Dermis blood vessel endothelial cell (primary cell): ENCODE data around the gene MRPS31. TPM values are rescaled to one million over a fixed set of nuclear protein-coding genes. Genes with fewer than 3 reads are reported as not detected.
"Not testable (repeated sequence)": the region's sequence is repeated elsewhere in the genome, so short reads cannot be mapped to it uniquely, and the experiment has no call there.

Experiments
- DNase-seq: peaks from one replicate; pipeline ENCODE4 v3.0.0; 2010
- total RNA-seq: library from RNA; depleted of rRNA; stranded (reverse); fragments of >200 nt; gene quantifications from 2 replicates; pipeline ENCODE4 v1.2.3, GENCODE V29; 2014

The MRPS31 gene
- total RNA-seq, 1 donor from 2014 or later = 17.0 TPM

GRCh38 chr13:40758811-40759210 is 12.2 kb downstream of the MRPS31 start:
- DNase-seq = no peak

- no peak for DNase-seq
Measured at GRCh38 chr13:40756042-40756441, 14.9 kb downstream of the MRPS31 start.

GRCh38 chr13:40755082-40755700 is 15.8 kb downstream of the MRPS31 start:
- DNase-seq = no peak

DNA sequence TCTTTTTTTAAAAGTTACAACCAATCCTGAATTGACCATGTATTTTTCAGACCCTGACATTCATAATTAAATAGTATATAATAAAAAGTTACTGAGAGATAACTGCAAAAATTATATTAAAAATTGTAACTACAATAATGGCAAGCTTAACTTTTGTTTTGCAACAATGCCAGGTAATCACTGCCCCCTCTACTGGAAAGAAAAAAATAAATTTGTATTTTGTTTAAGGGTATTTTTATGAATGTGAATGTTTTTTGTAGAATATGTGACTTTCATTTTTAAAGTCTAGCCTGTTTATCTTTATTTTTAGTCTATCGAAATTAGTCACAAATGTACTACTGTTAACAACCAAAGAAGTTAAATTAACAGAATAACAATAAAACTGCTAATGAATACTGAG is 21.7 kb downstream of the MRPS31 start:
- peak; percentile 15 for DNase-seq

GRCh38 chr13:40735232-40735548 is 35.8 kb downstream of the MRPS31 start:
- DNase-seq = not testable (repeated sequence)

- DNase-seq = not testable (repeated sequence)
Measured at GRCh38 chr13:40734536-40735231, 36.3 kb downstream of the MRPS31 start.

GRCh38 chr13:40732658-40733057 is 38.3 kb downstream of the MRPS31 start:
- no peak for DNase-seq

GRCh38 chr13:40728595-40728994 is 42.4 kb downstream of the MRPS31 start:
- no peak for DNase-seq

- not testable (repeated sequence) for DNase-seq
Measured at GRCh38 chr13:40714433-40714832, 56.6 kb downstream of the MRPS31 start.

GRCh38 chr13:40706439-40706838 is 64.6 kb downstream of the MRPS31 start:
- no peak for DNase-seq

DNA sequence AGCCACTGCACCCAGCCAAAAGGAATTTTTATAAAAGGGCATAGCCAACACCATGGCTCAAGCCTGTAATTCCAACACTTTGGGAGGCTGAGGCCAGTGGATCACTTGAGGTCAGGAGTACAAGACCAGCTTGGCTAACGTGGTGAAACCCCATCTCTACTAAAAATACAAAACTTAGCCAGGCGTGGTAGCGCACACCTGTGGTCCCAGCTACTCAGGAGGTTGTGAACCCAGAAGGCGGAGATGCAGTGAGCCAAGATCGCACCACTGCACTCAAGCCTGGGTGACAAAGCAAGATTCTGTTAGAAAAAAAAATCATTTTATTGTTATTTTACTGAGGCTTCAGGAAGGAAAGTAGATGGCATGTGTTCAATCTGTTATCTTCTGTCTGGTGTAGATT is 73.3 kb downstream of the MRPS31 start:
- DNase-seq = no peak

GRCh38 chr13:40694426-40694825 is 76.6 kb downstream of the MRPS31 start:
- no peak for DNase-seq

GRCh38 chr13:40692946-40693345 is 78.0 kb downstream of the MRPS31 start:
- DNase-seq = peak; percentile 9

GRCh38 chr13:40688781-40689180 is 82.2 kb downstream of the MRPS31 start:
- DNase-seq = no peak

DNA sequence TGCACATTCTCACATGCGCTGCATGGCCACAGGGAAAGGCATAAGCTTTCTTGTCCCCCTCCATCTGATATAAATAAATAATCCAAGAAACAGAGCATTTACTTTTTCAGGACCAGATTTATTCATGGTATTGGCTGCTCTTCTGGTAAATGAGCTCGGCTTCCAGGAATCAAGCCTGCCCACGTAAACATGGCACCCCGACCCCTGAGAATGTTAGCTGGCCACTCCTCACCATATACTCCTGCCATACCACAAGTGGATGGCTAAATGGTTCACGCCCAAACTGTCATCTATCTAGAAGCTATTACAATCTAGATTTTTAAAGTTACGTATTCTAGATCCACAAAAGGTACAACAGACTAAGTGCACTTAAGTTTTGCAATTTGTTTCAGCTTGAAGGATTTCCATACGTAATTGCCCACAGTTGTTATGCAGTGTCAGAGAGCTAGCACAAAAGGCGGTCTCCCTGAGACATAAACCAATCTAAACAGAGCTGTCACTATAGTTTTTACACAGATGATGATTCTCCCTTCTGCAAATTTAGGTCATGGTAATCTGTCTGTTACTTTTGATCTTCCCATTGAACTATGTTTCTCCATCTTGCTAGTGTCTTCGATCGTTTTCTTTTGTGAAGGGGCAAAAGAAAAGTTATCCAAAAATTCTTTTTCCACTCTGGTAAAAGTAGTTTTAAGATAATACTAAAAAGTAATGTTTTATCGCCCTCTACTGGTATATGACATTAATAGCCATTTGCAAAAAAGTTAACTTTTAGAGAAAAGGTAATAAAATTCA is 88.3 kb downstream of the MRPS31 start:
- DNase-seq = peak; percentile 52

DNA sequence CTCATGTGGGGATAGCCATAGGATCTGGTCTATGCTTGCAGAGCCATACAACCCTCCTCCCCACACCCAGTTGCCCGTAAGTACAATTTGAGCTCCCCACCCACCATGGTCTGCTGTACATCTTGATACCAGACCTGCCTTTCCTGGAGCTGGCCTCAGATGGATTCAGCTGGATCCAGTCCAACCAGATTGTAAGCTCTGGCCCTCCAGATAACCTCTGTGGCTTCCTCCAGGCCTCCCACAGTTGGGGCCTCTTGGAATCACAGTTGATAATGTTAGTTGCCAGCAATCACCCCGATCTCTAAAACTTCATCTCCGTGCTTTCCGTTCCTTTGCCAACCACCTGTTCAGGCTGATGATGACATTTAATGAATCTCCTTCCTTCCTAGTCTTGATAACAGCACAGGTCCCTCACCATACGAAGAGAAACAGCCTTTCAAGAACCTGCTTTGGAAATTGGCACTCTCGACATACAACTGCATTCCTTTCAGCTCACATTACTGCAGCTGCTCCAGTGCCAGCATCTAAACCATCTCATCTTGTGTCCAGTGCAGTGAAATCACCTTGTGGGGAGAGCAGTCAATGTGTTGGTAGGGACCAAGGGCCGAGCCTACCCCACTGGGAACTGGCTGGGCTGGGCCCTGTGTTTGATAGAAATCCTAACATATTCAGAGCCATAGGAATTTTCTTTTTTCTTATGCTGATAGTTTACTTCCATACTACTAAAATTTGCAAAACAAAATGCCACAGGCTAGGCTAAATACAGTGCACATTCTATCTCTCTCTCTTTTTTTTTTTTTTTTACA is 89.4 kb downstream of the MRPS31 start:
- peak; percentile 96 for DNase-seq

DNA sequence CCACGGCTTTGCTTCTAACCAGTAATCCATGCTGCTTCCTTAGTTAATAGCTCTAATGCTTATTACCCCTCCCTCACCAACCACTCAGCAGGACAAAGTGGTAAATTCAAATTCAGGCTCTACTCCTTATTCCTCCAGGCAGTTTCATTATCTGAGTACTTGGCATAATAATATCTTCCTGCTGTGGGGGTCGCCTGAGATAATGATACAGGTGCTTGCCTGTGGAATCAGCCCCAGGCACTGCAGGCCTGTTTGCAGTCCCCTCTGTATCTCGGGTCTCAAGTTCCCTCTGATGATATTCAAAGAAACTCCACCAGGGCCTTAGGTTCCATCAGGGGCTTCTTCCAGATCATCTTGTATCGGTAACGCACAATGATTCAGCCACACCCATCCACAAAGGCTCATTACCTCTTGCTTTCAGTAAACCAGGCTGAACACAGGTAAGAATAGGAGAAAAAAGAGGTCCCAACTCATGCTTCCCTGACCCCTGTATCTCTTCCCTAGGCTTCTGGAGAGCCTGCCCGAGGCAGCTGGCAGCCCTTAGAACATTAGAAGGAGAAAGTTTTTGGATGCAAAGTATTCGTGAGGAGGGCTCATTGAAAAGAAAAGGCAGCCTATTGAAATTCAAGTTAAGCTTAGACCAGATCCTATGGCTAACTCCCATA is 90.2 kb downstream of the MRPS31 start:
- no peak for DNase-seq

DNA sequence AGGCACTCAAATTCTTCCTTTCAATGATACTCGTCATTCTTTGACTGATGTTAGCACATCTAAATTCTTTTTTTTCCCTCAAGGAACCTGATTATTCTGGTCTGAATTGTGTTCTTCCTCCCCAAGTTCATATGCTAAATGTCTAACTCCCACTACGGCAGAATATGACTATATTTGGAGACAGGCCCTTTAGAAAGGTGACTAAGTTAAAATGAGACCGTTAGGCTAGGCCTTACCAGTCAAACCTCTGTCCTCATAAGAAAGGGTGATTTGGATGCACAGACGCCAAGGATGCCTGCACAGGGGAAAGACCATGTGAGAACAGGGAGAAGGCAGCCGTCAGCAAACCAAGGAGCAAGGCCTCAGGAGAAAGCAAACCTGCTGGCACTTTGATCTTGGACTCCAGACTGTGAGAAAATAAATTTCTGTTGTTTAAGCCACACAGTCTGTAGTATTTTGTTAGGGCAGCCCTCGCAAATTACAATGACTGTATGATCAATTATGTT is 91.5 kb downstream of the MRPS31 start:
- DNase-seq = no peak
